Neural crest cell (in vitro differentiated cells): Measurements from ENCODE around the gene CD247. TPM values are rescaled to one million over a fixed set of nuclear protein-coding genes. Genes with fewer than 3 reads are reported as not detected.
A peak's percentile ranks its signal among the peaks of the same experiment; 100 is the strongest.

Experiments
- DNase-seq: peaks from one replicate; pipeline ENCODE4 v3.0.0; 2021; ENCODE audit warnings: low read depth, mixed read lengths, low spot score
- H3K27ac Mint-ChIP-seq: one replicate; pipeline ENCODE4 v1.8.0; 2021; ENCODE audit warnings: mild to moderate bottlenecking, mixed read lengths; ENCODE audit not compliant: unreplicated experiment
- H3K27me3 Mint-ChIP-seq: 2 replicates; pipeline ENCODE4 v1.8.0; 2021; ENCODE audit warnings: low read depth, mild to moderate bottlenecking, mixed read lengths
- H3K36me3 Mint-ChIP-seq: 2 replicates; pipeline ENCODE4 v1.8.0; 2021; ENCODE audit warnings: low read depth, mild to moderate bottlenecking, mixed read lengths
- H3K4me1 Mint-ChIP-seq: 2 replicates; pipeline ENCODE4 v1.8.0; 2021; ENCODE audit warnings: mixed read lengths
- H3K4me3 Mint-ChIP-seq: one replicate; pipeline ENCODE4 v1.8.0; 2021; ENCODE audit warnings: mild to moderate bottlenecking, mixed read lengths
- H3K9me3 Mint-ChIP-seq: 2 replicates; pipeline ENCODE4 v1.8.0; 2021; ENCODE audit warnings: mixed read lengths
- total RNA-seq: library from RNA; stranded (reverse); gene quantifications from 2 replicates; pipeline ENCODE4 v1.2.1, GENCODE V29; 2021
- TF ChIP-seq, protein P1 (sequence below): fragments of 200-600 bp; sonication (generic); conservative IDR thresholded peaks from 2 replicates; pipeline ENCODE4 v1.5.0; 2021; ENCODE audit warnings: antibody characterized with exemption, mild to moderate bottlenecking

The CD247 gene
- total RNA-seq, 1 donor from 2014 or later = 3.9 TPM

- H3K4me3 Mint-ChIP-seq = no peak overlapping the region
- no peaks in the 10 kb centered on the region for H3K27me3 Mint-ChIP-seq
- no peak for DNase-seq
- TF ChIP-seq, protein P1, sequence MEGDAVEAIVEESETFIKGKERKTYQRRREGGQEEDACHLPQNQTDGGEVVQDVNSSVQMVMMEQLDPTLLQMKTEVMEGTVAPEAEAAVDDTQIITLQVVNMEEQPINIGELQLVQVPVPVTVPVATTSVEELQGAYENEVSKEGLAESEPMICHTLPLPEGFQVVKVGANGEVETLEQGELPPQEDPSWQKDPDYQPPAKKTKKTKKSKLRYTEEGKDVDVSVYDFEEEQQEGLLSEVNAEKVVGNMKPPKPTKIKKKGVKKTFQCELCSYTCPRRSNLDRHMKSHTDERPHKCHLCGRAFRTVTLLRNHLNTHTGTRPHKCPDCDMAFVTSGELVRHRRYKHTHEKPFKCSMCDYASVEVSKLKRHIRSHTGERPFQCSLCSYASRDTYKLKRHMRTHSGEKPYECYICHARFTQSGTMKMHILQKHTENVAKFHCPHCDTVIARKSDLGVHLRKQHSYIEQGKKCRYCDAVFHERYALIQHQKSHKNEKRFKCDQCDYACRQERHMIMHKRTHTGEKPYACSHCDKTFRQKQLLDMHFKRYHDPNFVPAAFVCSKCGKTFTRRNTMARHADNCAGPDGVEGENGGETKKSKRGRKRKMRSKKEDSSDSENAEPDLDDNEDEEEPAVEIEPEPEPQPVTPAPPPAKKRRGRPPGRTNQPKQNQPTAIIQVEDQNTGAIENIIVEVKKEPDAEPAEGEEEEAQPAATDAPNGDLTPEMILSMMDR = no peak
- H3K4me1 Mint-ChIP-seq = peaks cover 20% of the 10 kb centered on the region
- H3K27ac Mint-ChIP-seq = no peak overlapping the region
- no peaks in the 10 kb centered on the region for H3K9me3 Mint-ChIP-seq
- H3K36me3 Mint-ChIP-seq = peaks cover 5% of the 10 kb centered on the region
Observed at GRCh38 chr1:167404908-167405307, 113.4 kb downstream of the CD247 start.

GRCh38 chr1:167404161-167404888 is 114.0 kb downstream of the CD247 start:
- H3K27me3 Mint-ChIP-seq = no peaks in the 10 kb centered on the region

DNA sequence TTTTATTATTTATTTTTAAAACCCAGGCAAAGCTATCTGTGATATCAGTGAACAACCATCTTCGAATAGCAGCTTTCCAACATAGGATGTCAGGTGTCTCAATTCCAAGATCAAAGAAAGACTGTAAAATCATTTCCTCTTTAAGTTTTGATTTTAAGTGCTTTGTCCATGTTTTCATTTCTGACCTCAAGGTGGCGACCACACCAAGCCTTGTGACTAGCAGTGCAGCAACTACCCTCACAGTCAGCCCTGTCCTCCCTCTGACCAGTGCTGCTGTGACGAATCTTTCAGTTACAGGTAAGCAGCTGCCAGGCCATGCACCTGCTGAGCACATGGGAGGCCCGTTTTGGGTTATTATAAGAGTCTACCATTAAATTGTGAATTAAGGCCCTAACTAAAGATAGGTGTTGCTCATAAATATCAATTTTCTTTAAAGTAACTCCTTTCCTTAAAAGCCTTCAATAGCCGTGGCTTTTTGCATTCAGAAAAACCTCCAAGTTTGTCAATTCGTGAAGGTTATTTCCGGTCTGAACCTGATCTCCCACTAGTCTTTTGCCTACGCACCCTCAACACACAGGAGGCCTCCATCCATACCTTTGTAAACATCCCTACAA is 117.0 kb downstream of the CD247 start:
- TF ChIP-seq, protein P1 = peak; percentile 74
- H3K4me3 Mint-ChIP-seq = no peak overlapping the region
- H3K4me1 Mint-ChIP-seq = peaks cover 20% of the 10 kb centered on the region
- H3K9me3 Mint-ChIP-seq = no peaks in the 10 kb centered on the region
- peak; percentile 36 for DNase-seq
- peaks cover 6% of the 10 kb centered on the region for H3K36me3 Mint-ChIP-seq
- no peak overlapping the region for H3K27ac Mint-ChIP-seq
- H3K27me3 Mint-ChIP-seq = no peaks in the 10 kb centered on the region

More at GRCh38 chr1:167404161-167404888, 114.0 kb downstream of the CD247 start:
- Mint-ChIP-seq H3K4me1 (peaks cover 20% of the 10 kb centered on the region), H3K9me3 (no peaks in the 10 kb centered on the region), H3K36me3 (peaks cover 5% of the 10 kb centered on the region), H3K27ac (no peak overlapping the region), H3K4me3 (no peak overlapping the region)
- DNase-seq = no peak
- TF ChIP-seq, protein P1 = no peak

- H3K36me3 Mint-ChIP-seq = peaks cover 6% of the 10 kb centered on the region
- no peaks in the 10 kb centered on the region for H3K27me3 Mint-ChIP-seq
- H3K4me3 Mint-ChIP-seq = no peak overlapping the region
- H3K27ac Mint-ChIP-seq = no peak overlapping the region
- no peak for DNase-seq
- TF ChIP-seq, protein P1 = no peak
- peaks cover 20% of the 10 kb centered on the region for H3K4me1 Mint-ChIP-seq
- H3K9me3 Mint-ChIP-seq = no peaks in the 10 kb centered on the region
Observed at GRCh38 chr1:167400359-167400953, 117.9 kb downstream of the CD247 start.

DNA sequence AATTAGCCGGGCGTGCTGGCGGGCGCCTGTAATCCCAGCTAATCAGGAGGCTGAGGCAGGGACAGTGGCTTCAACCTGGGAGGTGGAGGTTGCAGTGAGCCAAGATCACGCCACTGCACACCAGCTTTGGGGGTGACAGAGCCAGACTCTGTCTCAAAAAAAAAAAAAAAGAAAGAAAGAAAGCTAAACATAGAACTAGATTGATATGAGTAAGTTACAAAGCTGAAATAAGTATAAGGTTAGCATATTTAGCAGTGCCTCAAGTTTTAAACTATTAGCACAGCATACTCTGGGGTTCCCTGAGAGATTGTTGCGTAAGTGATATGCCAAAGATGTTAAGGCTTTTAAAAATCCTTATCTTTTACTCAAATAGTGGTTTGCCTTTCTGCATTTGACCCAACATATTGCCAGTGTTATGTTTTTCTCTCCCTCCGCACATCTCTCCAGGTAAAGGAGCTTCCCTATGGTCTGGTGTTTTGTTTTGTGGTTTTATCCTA is 126.1 kb downstream of the CD247 start:
- Mint-ChIP-seq H3K27me3 (no peaks in the 10 kb centered on the region), H3K27ac (no peak overlapping the region), H3K9me3 (no peaks in the 10 kb centered on the region), H3K4me1 (no peaks in the 10 kb centered on the region), H3K4me3 (no peak overlapping the region), H3K36me3 (peaks cover 4% of the 10 kb centered on the region)
- no peak for DNase-seq
- TF ChIP-seq, protein P1 = no peak
